Measurements from ENCODE around the gene SLC10A6. TPM values are rescaled to one million over a fixed set of nuclear protein-coding genes. Genes with fewer than 3 reads are reported as not detected.
A peak's percentile ranks its signal among the peaks of the same experiment; 100 is the strongest.

SLC10A6 gene, protein sequence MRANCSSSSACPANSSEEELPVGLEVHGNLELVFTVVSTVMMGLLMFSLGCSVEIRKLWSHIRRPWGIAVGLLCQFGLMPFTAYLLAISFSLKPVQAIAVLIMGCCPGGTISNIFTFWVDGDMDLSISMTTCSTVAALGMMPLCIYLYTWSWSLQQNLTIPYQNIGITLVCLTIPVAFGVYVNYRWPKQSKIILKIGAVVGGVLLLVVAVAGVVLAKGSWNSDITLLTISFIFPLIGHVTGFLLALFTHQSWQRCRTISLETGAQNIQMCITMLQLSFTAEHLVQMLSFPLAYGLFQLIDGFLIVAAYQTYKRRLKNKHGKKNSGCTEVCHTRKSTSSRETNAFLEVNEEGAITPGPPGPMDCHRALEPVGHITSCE
- total RNA-seq (under 1 TPM in 1 of 2 donors, not detected in 1; 0.25 TPM), polyA plus RNA-seq (under 1 TPM in 1 of 2 donors, not detected in 1; 0.05 TPM)

DNA sequence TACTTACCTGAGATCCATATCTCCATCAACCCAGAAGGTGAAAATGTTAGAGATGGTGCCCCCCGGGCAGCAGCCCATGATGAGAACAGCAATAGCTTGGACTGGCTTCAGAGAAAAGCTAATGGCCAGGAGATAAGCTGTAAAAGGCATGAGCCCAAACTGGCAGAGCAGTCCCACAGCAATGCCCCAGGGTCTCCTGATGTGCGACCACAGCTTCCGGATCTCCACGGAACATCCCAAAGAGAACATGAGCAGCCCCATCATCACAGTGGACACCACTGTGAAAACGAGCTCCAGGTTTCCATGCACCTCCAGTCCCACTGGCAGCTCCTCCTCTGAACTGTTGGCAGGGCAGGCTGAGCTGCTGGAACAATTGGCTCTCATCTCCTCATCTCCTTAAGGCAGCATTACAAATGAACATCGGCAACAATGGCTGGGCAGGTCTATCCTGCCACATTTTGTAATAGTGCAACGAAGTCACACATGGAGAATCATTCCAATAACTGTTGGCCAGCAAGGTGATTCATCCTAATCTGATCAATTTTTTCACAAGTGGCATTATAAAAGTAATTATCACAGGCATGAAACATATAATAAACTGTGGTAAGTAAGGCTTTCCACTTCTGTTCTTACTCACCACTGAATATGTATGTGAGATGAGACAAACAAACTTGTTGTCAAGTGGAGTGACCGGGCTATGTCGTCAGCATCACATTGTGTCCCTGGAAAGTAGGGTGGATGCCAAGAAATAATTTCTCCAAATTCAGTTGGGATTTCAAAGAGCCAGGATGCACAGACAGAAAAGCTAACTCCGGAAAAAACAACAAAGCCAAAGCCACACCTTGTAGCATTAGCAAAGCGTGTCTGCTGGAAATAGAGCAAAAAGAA lies at the start of gene SLC10A6:
Gene SLC10A6, minus strand, starts transcription at position 653 of the 888 bp plus-strand sequence. Its CDS starts 269 bp downstream, at position 384.
- no peak for DNase-seq (ENCODE audit: low spot score)
- 86% methylated on average over 11 of the region's 11 CpGs for WGBS
- TF ChIP-seq RAD21 (IDR thresholded peaks at IDR 0.05) = no peak
- no peak for TF ChIP-seq GABPA (IDR thresholded peaks at IDR 0.05 in 1 of 2, conservative IDR thresholded peaks at IDR 0.05 in 1 of 2)
- TF ChIP-seq, protein P1, sequence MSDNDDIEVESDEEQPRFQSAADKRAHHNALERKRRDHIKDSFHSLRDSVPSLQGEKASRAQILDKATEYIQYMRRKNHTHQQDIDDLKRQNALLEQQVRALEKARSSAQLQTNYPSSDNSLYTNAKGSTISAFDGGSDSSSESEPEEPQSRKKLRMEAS (IDR thresholded peaks at IDR 0.05) = no peak
- TF ChIP-seq, protein P2, sequence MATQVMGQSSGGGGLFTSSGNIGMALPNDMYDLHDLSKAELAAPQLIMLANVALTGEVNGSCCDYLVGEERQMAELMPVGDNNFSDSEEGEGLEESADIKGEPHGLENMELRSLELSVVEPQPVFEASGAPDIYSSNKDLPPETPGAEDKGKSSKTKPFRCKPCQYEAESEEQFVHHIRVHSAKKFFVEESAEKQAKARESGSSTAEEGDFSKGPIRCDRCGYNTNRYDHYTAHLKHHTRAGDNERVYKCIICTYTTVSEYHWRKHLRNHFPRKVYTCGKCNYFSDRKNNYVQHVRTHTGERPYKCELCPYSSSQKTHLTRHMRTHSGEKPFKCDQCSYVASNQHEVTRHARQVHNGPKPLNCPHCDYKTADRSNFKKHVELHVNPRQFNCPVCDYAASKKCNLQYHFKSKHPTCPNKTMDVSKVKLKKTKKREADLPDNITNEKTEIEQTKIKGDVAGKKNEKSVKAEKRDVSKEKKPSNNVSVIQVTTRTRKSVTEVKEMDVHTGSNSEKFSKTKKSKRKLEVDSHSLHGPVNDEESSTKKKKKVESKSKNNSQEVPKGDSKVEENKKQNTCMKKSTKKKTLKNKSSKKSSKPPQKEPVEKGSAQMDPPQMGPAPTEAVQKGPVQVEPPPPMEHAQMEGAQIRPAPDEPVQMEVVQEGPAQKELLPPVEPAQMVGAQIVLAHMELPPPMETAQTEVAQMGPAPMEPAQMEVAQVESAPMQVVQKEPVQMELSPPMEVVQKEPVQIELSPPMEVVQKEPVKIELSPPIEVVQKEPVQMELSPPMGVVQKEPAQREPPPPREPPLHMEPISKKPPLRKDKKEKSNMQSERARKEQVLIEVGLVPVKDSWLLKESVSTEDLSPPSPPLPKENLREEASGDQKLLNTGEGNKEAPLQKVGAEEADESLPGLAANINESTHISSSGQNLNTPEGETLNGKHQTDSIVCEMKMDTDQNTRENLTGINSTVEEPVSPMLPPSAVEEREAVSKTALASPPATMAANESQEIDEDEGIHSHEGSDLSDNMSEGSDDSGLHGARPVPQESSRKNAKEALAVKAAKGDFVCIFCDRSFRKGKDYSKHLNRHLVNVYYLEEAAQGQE (IDR thresholded peaks at IDR 0.05) = no peak
- no peak for TF ChIP-seq JUND (IDR thresholded peaks at IDR 0.05)
- TF ChIP-seq FOXA1 (IDR thresholded peaks at IDR 0.05) = no peak
- TF ChIP-seq FOXA2 (IDR thresholded peaks at IDR 0.05) = no peak
- Histone ChIP-seq H3K27ac (ENCODE audit: low read depth in 1 of 2, low read length in 2 of 2) (no peak within 1 kb of the TSS), H3K9ac (ENCODE audit: low read depth in 1 of 2, low read length in 2 of 2) (no peak within 1 kb of the TSS), H3K4me1 (ENCODE audit: control insufficient read depth in 4 of 4, insufficient read depth in 4 of 4, low read length in 3 of 4) (no peaks in the 10 kb centered on the region), H3K27me3 (ENCODE audit: control insufficient read depth in 4 of 4, insufficient read depth in 4 of 4, low read length in 3 of 4) (no peaks in the 10 kb centered on the region), H3K36me3 (ENCODE audit: control insufficient read depth in 4 of 4, insufficient read depth in 3 of 4, low read depth in 1 of 4, low read length in 3 of 4) (no peaks in the 10 kb centered on the region), H3K4me3 (ENCODE audit: low read depth in 1 of 3, low read length in 3 of 3) (no peak within 1 kb of the TSS), H3K9me3 (ENCODE audit: control insufficient read depth in 4 of 4, low read length in 3 of 4) (no peaks in the 10 kb centered on the region)

DNA sequence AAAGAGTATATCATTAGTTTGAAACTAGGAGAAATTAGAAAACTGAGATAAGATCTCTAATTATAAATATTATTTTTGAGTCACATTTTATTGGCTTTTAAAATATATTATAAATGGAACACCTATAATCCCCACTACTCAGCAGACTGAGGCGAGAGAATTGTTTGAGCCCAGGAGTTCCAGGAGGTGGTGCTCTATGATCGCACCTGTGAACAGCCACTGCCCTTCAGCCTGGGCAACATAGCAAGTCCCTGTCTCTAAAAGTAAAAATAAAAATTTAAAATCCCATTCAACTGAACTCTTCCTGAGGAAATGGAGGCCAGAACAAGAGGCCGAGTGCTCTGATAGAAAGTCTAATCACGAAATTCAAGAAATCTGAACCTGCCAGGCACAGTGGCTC lies 49.4 kb upstream of the SLC10A6 start:
- H3K4me1 ChIP-seq (ENCODE audit: control insufficient read depth in 4 of 4, insufficient read depth in 4 of 4, low read length in 3 of 4) = no peaks in the 10 kb centered on the region
- no peaks in the 10 kb centered on the region for H3K9me3 ChIP-seq (ENCODE audit: control insufficient read depth in 4 of 4, low read length in 3 of 4)
- no peaks in the 10 kb centered on the region for H3K27me3 ChIP-seq (ENCODE audit: control insufficient read depth in 4 of 4, insufficient read depth in 4 of 4, low read length in 3 of 4)
- no peaks in the 10 kb centered on the region for H3K36me3 ChIP-seq (ENCODE audit: control insufficient read depth in 4 of 4, insufficient read depth in 3 of 4, low read depth in 1 of 4, low read length in 3 of 4)
- 85% methylated on average over 4 of the region's 4 CpGs for WGBS
- H3K9ac ChIP-seq (ENCODE audit: low read depth in 1 of 2, low read length in 2 of 2) = no peak overlapping the region
- TF ChIP-seq JUND (IDR thresholded peaks at IDR 0.05) (no peak), EGR1 (IDR thresholded peaks at IDR 0.05; ENCODE audit: low read depth in 2 of 2) (no peak), RAD21 (IDR thresholded peaks at IDR 0.05) (peak; percentile 67 to 72)
- TF ChIP-seq, protein P3, sequence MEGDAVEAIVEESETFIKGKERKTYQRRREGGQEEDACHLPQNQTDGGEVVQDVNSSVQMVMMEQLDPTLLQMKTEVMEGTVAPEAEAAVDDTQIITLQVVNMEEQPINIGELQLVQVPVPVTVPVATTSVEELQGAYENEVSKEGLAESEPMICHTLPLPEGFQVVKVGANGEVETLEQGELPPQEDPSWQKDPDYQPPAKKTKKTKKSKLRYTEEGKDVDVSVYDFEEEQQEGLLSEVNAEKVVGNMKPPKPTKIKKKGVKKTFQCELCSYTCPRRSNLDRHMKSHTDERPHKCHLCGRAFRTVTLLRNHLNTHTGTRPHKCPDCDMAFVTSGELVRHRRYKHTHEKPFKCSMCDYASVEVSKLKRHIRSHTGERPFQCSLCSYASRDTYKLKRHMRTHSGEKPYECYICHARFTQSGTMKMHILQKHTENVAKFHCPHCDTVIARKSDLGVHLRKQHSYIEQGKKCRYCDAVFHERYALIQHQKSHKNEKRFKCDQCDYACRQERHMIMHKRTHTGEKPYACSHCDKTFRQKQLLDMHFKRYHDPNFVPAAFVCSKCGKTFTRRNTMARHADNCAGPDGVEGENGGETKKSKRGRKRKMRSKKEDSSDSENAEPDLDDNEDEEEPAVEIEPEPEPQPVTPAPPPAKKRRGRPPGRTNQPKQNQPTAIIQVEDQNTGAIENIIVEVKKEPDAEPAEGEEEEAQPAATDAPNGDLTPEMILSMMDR (IDR thresholded peaks at IDR 0.05; ENCODE audit: low read depth, low read length, missing input control) = peak; percentile 27
- H3K27ac ChIP-seq (ENCODE audit: low read depth in 1 of 2, low read length in 2 of 2) = no peak overlapping the region
- H3K4me3 ChIP-seq (ENCODE audit: low read depth in 1 of 3, low read length in 3 of 3) = no peak overlapping the region
- DNase-seq (ENCODE audit: low spot score) = no peak
